OCI-LY7 (cell line): ENCODE results near the gene MACIR. TPM values are rescaled to one million over a fixed set of nuclear protein-coding genes. Genes with fewer than 3 reads are reported as not detected.

Experiments used
- BruUV-seq: library from RNA; stranded (reverse); fragments of 400-500 nt; replicated peaks from 2 replicates; lab custom pipeline; 2021; lab: Mats Ljungman, UMichigan
- CTCF ChIA-PET: fragments of 300-600 bp; sonication (Branson Sonifier 250); formaldehyde crosslinking; loops from one replicate; lab custom pipeline; 2022; ENCODE audit warnings: antibody characterized with exemption; ENCODE audit not compliant: unreplicated experiment; lab: Charles Lee
- POLR2A ChIA-PET: fragments of 300-600 bp; sonication (Branson Sonifier 250); formaldehyde crosslinking; loops from one replicate; lab custom pipeline; 2022; ENCODE audit warnings: antibody characterized with exemption; lab: Charles Lee
- DNase-seq: peaks from one replicate; pipeline ENCODE4 v3.0.0-alpha.2; 2015; ENCODE audit warnings: low spot score
- H2AFZ ChIP-seq: fragments of 200-600 bp; sonication (generic), shearing (Covaris generic); 2 replicates; pipeline ENCODE4 v1.6.1; 2014; ENCODE audit warnings: mild to moderate bottlenecking, antibody characterized with exemption, low read length, moderate library complexity
- H3K27ac ChIP-seq: fragments of 200-600 bp; sonication (generic); 2 replicates; pipeline ENCODE4 v1.5.1; 2014; ENCODE audit warnings: mixed run types, low read depth, mild to moderate bottlenecking, moderate library complexity, low read length, inconsistent platforms; ENCODE audit not compliant: poor library complexity, severe bottlenecking
- H3K36me3 ChIP-seq: fragments of 200-600 bp; sonication (generic); 2 replicates; pipeline ENCODE4 v1.6.1; 2014; ENCODE audit warnings: mild to moderate bottlenecking, antibody characterized with exemption, low read length, moderate library complexity, mixed read lengths; ENCODE audit not compliant: insufficient read depth
- H3K4me1 ChIP-seq: fragments of 200-600 bp; sonication (generic); 2 replicates; pipeline ENCODE4 v1.5.1; 2014; ENCODE audit warnings: mild to moderate bottlenecking, low read length; ENCODE audit not compliant: insufficient read depth, poor library complexity, severe bottlenecking
- H3K4me2 ChIP-seq: fragments of 200-600 bp; sonication (generic); 2 replicates; pipeline ENCODE4 v1.6.1; 2014; ENCODE audit warnings: mild to moderate bottlenecking, low read length
- H3K4me3 ChIP-seq: fragments of 200-600 bp; sonication (generic); 2 replicates; pipeline ENCODE4 v1.5.1; 2014; ENCODE audit warnings: mild to moderate bottlenecking, low read depth, low read length; ENCODE audit not compliant: poor library complexity, severe bottlenecking
- H3K79me2 ChIP-seq: fragments of 200-600 bp; sonication (generic); 2 replicates; pipeline ENCODE4 v1.6.1; 2016; ENCODE audit warnings: low read depth, mild to moderate bottlenecking, low read length, moderate library complexity, mixed read lengths; ENCODE audit not compliant: insufficient read depth
- H3K9me2 ChIP-seq: fragments of 200-600 bp; sonication (generic); 2 replicates; pipeline ENCODE4 v1.6.1; 2016; ENCODE audit warnings: mild to moderate bottlenecking, low read length, mixed read lengths; ENCODE audit not compliant: insufficient read depth
- H3K9me3 ChIP-seq: fragments of 200-600 bp; sonication (generic); 2 replicates; pipeline ENCODE4 v1.6.1; 2014; ENCODE audit warnings: mild to moderate bottlenecking, mixed run types, low read length, mixed read lengths
- H4K20me1 ChIP-seq: fragments of 200-600 bp; sonication (generic); 2 replicates; pipeline ENCODE4 v1.6.1; 2014; ENCODE audit warnings: mild to moderate bottlenecking, antibody characterized with exemption, low read length, moderate library complexity, mixed read lengths; ENCODE audit not compliant: insufficient read depth
- EZH2phosphoT487 ChIP-seq: fragments of 200-600 bp; sonication (generic); IDR thresholded peaks from 2 replicates; pipeline ENCODE4 v1.6.1; 2018; ENCODE audit warnings: low read depth, borderline replicate concordance, mild to moderate bottlenecking, mixed run types, antibody characterized with exemption, low read length, moderate library complexity, mixed read lengths
- intact Hi-C: fragments of 100-400 bp; cut with micrococcal nuclease; formaldehyde crosslinking; loops from one replicate; pipeline ENCODE4 v1.10.0; 2022; ENCODE audit not compliant: unreplicated experiment
- total RNA-seq, 2 experiments: library from RNA; depleted of rRNA in 1 of 2; stranded (reverse); fragments of >200 nt in 1 of 2; shearing (Covaris generic) in 1 of 2; gene quantifications; 2 replicates each; pipeline ENCODE4 v1.2.3, GENCODE V29; 2014 to 2022
- TF ChIP-seq, protein P1 (sequence below): fragments of 200-600 bp; sonication (generic); conservative IDR thresholded peaks from 2 replicates; pipeline ENCODE4 v1.5.1; 2014; ENCODE audit warnings: mild to moderate bottlenecking, antibody characterized with exemption, low read length, moderate library complexity, mixed read lengths

MACIR gene
- total RNA-seq, 2 experiments from 2014 or later = 10.9 to 11.7 TPM

DNA sequence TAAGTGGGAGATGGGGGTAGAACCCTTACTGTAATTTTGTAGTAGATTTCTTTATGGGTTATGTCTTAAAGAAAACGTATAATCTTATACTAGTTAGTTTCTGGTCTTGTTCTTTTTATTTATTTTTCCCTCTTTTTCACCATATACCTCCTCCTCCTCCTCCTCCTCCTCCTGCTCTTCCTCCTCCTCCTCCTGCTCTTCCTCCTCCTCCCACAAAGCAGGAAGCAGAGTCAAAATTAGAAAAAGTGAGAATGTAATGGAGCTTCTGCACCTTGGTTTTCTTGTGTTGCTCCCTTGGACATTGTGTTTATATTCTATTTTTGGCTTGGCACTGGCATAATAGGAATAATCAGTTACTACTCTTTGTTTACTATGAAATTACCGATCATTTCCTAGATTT, 4.5 kb downstream of the MACIR start:
- Histone ChIP-seq H3K9me3 (no peaks in the 10 kb centered on the region), H3K79me2 (peaks cover 55% of the 10 kb centered on the region), H3K4me2 (no peak overlapping the region), H2AFZ (no peak overlapping the region), H3K9me2 (no peaks in the 10 kb centered on the region), H3K4me3 (no peak overlapping the region), H3K4me1 (peaks cover 13% of the 10 kb centered on the region), H3K36me3 (peaks cover 18% of the 10 kb centered on the region; the same call in 1 of the 2 replicates), H3K27ac (no peak overlapping the region), H4K20me1 (peaks cover 21% of the 10 kb centered on the region)
- intact Hi-C loops = no loop called here
- no TSS peak for BruUV-seq
- TF ChIP-seq, protein P1, sequence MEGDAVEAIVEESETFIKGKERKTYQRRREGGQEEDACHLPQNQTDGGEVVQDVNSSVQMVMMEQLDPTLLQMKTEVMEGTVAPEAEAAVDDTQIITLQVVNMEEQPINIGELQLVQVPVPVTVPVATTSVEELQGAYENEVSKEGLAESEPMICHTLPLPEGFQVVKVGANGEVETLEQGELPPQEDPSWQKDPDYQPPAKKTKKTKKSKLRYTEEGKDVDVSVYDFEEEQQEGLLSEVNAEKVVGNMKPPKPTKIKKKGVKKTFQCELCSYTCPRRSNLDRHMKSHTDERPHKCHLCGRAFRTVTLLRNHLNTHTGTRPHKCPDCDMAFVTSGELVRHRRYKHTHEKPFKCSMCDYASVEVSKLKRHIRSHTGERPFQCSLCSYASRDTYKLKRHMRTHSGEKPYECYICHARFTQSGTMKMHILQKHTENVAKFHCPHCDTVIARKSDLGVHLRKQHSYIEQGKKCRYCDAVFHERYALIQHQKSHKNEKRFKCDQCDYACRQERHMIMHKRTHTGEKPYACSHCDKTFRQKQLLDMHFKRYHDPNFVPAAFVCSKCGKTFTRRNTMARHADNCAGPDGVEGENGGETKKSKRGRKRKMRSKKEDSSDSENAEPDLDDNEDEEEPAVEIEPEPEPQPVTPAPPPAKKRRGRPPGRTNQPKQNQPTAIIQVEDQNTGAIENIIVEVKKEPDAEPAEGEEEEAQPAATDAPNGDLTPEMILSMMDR = no peak
- no peak for TF ChIP-seq EZH2phosphoT487
- DNase-seq = no peak
- POLR2A ChIA-PET = interaction anchor here (0.7 to 1.8 kb wide), 3 partner anchors 11 to 76 kb away, joined by 3 to 6 read pairs (median 4); no protein-coding TSS in a partner anchor
- CTCF ChIA-PET = no interaction called here

DNA sequence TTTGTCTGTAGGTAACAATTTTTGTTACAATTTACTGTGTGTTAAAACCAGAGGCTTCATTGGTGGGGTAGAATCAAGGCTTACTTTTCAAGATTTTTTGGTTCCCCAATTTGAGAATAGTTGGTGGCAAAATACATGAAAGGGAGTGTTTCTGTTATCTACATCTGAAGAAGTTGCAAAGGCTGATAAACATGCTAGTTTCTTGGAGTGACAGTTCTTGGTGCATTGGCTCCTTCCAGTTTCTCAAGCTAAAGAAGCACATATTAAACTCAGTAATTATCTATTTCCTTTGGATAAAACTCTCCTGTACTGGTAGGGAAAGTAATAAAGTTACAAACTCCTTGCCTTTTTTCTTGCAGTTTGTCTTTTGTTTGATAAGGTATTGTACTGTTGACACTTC, 5.9 kb downstream of the MACIR start:
- peaks cover 21% of the 10 kb centered on the region for H4K20me1 ChIP-seq
- peaks cover 55% of the 10 kb centered on the region for H3K79me2 ChIP-seq
- no peak for DNase-seq
- no peaks in the 10 kb centered on the region for H3K9me2 ChIP-seq
- intact Hi-C loops = no loop called here
- no peak overlapping the region for H2AFZ ChIP-seq
- no peak overlapping the region for H3K4me2 ChIP-seq
- no peaks in the 10 kb centered on the region for H3K9me3 ChIP-seq
- CTCF ChIA-PET = no interaction called here
- POLR2A ChIA-PET = no interaction called here
- H3K4me3 ChIP-seq = no peak overlapping the region
- H3K27ac ChIP-seq = no peak overlapping the region
- TF ChIP-seq, protein P1 = no peak
- TF ChIP-seq EZH2phosphoT487 = no peak
- BruUV-seq = no TSS peak
- H3K36me3 ChIP-seq = peaks cover 19% of the 10 kb centered on the region; the same call in 1 of the 2 replicates
- peaks cover 13% of the 10 kb centered on the region for H3K4me1 ChIP-seq

DNA sequence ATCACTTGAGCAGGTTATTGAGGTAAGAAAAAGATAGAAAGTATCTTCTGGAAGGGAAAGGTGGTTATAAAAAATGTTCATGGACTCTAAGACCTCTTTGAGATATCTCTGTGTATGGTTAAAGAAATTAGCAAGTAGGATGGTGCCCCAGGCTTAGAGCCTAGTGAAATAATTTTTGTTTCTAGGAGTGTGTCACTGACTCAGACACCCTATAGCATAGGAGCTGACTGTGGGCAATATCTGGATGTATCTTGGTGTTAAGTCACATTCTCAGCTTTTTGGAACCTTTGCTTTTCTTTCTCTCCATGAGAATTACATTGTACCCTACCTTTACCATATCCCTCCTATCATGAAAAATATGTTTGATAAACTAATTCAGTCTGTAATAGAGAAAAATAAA, 12.0 kb downstream of the MACIR start:
- ChIA-PET POLR2A (interaction anchor here (2.0 kb wide), 1 partner anchor 10 kb away, joined by 7 read pairs; no protein-coding TSS in a partner anchor), CTCF (no interaction called here)
- Histone ChIP-seq H3K36me3 (peaks cover 33% of the 10 kb centered on the region), H3K27ac (no peak overlapping the region), H3K4me3 (no peak overlapping the region), H3K4me2 (no peak overlapping the region), H3K79me2 (0 out of 2 replicates have a peak, but pooled peaks cover 2% of the 10 kb centered on the region), H3K9me3 (no peaks in the 10 kb centered on the region), H3K9me2 (no peaks in the 10 kb centered on the region), H3K4me1 (no peaks in the 10 kb centered on the region), H4K20me1 (no peaks in the 10 kb centered on the region), H2AFZ (no peak overlapping the region)
- BruUV-seq = no TSS peak
- intact Hi-C loops = no loop called here
- TF ChIP-seq EZH2phosphoT487 = no peak
- TF ChIP-seq, protein P1 = no peak
- DNase-seq = no peak
